Putamen (tissue), 1 donor: ENCODE results near the gene MIPOL1.
"Not testable (repeated sequence)": the region's sequence is repeated elsewhere in the genome, so short reads cannot be mapped to it uniquely, and the experiment has no call there.

Source experiments
- DNase-seq: peaks from one replicate; pipeline ENCODE4 v3.0.0-alpha.2; 2016; ENCODE audit warnings: low spot score

The MIPOL1 gene

DNA sequence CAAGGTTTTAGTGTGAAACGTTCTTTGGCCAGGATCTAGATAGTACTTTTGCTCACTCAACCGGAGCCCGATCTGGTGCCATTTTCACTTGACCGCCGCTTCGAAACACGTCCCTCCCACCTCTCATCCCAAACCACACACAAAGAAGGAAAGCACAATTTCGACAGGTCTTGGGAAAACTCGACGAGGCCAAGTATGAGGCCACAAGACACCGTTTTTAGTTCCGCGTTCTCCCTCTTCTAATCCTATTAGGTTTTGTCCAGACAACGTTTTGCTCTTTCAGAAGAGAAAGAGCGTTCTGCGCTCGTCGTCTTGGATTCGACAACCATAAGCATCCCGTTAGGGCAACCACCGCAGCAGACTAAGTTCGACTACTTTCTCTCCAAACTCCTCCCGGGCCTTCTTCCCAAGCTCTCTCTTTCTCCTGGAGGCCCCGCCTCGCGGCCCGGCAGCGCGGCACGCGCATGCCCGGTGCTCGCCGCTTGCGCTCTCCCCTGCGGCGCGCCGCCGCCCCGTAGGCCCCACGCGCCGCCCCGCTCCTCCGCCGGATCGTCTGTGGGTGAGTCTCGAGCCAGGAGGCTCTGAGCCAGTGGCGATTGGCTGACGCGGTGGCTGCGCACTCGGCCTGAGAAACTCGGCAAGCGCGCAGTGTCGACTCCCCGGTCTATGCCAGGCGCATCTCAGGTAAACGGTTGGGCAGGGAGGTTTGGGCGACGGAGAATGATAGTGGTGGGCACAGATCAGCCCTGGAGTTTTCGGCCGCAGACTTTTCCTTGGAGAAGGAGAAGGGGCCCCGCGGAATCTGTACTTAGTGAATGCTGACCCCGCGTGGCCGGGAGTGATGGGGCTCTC, at the start of gene MIPOL1:
MIPOL1 (plus strand) TSS at position 517 of the 852 bp plus-strand sequence. CDS start 49,952 bp downstream, outside the sequence.
- peak; percentile 87 for DNase-seq

DNA sequence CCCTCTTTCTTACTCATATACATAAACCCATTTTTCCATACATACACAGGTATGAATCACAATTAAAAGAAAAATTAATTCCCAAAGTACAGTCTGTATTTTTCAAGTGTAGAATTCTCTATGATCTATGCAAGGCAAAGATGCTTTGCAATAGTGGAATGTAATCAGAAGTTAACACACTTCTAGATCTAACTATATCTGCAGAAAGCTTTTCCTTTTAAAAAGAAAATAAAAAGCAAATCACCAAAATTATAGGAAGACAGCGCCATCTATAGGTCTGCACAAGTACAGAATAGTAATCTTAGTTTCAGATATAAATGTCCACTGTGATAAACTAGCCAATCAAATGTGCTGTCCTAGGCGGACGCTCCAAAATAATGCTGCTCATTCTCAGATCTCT, 47.3 kb upstream of the MIPOL1 start:
- DNase-seq: peak; percentile 9

DNA sequence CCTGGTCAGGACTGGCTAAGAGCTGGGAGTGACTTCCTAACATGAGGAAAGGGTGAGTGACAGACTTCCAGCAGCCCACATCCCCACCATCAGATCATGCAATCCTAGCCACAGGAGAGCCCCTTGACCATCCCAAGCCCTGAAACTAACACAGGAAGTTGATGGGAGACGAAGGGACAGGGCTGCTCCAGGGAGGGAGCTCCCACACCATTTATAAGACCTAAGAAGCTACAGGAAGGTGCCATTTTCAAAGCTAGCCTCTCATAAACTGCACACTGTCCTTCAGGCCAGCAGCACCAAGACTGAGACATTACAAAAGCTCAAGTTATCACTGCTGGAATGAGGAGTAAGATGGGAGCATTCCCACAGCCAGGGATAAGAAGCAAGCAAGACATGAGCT, 44.7 kb upstream of the MIPOL1 start:
- DNase-seq: no peak

GRCh38 chr14:37153483-37153882, 44.3 kb upstream of the MIPOL1 start:
- no peak for DNase-seq

GRCh38 chr14:37157987-37158386, 39.8 kb upstream of the MIPOL1 start:
- DNase-seq: no peak

DNA sequence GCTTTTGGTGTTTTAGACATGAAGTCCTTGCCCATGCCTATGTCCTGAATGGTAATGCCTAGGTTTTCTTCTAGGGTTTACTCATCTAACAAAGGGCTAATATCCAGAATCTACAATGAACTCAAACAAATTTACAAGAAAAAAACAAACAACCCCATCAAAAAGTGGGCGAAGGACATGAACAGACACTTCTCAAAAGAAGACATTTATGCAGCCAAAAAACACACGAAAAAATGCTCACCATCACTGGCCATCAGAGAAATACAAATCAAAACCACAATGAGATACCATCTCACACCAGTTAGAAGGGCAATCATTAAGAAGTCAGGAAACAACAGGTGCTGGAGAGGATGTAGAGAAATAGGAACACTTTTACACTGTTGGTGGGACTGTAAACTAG, 35.4 kb upstream of the MIPOL1 start:
- not testable (repeated sequence) for DNase-seq

- no peak for DNase-seq
Measured at GRCh38 chr14:37165794-37166193, 31.9 kb upstream of the MIPOL1 start.

- DNase-seq: no peak
Measured at GRCh38 chr14:37167151-37168047, 30.3 kb upstream of the MIPOL1 start.

DNA sequence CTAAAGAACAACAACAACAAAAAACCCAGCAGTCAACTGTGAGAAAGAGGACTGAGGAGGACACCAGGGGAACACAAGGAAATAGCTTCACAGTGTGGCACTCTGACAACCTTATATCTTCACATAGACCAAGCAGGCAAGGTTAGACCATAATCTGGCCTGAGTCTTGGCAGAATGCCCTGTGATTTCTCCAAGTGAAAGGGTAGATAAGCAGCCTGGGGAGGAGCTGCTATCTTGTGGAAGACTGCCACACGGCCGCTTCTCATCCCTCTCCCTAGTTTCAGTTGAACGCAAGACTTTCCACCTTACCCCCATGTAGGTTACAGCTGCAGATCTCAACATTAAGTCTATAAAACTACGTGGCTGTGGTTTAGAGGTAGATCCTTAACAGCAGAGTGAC, 29.0 kb upstream of the MIPOL1 start:
- no peak for DNase-seq

DNA sequence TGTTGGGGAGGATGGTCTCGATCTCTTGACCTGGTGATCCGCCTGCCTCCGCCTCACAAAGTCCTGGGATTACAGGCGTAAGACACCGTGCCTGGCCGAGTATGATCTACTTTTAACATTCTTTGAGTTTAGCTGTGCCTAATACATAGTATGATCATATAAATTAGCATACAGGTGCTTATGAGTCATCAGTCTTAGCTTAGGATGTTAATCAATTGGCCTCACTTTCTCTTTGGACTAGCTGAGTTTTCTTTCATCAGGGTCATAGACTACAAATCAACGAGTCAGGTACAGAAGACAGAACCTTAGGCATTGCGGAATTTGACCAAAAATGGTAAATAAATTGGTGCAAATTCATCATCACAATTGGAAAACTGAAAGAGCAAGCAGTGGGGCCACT, 27.5 kb upstream of the MIPOL1 start:
- DNase-seq: no peak

- no peak for DNase-seq
Measured at GRCh38 chr14:37170993-37171392, 26.7 kb upstream of the MIPOL1 start.

DNA sequence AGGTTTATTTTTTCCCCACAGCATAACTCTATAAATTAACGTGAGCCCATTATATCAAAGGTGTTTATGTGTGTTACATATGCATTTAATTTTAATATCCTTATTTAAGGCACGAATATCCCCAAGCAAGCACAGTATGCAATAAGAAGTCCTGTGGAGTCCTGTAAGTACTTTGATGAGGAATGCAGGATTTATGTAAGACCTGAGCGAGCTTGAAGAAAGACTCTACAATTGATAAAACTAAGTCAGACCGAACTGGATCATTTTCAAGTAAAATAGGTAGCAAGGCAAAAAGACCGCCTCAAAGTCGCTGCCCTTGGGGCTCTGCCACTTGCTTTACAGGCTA, 26.1 kb upstream of the MIPOL1 start:
- no peak for DNase-seq

DNA sequence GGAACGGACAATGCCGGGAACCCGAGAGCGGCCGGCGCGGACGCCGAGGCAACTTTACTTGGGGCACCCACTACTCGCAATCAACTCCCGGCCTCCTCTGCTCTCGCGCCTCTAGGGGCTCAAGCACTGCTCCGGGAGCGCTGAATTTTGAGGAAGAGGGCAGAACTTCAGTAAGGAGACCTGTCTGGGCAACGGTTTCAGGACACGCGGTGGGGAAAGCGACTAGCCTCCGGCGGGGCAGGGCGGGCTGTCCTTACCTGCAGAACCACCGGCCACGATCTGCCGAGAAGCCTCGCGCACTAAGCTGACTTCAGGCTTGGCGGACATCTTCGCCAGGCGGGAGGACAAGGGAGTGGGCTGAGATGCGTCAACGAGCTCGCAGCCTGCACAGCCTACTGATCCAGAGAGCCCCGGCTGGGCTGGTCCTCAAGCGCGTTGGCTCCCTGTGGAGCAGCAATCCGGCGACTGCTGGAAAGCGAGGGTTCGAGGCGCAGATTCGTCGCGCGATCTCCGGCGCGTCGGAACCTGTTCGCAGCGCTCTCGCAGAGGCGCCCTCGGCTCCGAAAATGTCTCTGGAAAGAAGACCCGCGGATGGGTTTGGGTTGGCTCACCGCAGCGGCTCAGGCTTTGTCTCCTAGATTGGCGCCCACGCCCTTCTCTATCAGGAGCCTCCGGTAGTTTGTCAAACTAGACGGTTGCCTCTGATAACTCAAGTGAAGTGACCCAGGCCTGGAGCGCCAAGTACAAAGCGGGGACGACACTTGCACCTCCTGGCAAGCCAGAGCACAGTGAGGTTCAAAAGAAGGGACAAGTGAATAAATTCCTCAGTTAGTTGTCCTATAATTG, 25.5 kb upstream of the MIPOL1 start, which contains the start of gene SLC25A21:
SLC25A21 (minus strand) TSS at position 583 of the 846 bp plus-strand sequence.
- DNase-seq: peak; percentile 56

DNA sequence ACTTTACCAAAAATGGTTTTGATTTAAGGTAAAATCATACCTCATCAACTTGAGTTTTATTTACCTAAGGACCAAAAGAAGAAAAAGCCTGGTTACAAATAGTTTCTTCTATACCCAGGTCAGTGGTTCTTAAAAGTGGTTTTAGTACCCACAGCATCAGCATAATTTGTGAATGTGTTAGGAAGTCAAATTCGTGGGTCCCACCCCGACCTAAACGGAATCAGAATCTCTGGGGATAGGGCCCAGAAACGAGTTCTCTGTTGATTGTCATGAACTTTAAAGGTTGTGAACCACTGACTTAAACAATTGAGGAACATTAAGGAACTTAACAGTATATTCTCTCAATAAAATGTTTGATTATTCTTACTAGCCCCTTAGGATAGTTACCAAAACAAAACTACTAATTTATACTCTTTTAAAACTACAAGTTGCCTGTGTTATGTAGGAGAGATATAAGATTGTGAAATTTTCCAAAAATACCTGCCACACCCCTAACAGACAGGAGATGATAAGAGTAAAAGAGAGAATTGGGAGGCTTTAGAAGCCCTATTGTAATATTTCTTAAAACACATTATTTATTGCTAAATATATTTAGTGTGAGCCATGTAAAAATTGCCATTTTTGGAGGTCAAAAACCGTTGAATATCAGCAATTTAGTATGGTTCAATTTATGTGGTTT, 24.7 kb upstream of the MIPOL1 start:
- no peak for DNase-seq

DNA sequence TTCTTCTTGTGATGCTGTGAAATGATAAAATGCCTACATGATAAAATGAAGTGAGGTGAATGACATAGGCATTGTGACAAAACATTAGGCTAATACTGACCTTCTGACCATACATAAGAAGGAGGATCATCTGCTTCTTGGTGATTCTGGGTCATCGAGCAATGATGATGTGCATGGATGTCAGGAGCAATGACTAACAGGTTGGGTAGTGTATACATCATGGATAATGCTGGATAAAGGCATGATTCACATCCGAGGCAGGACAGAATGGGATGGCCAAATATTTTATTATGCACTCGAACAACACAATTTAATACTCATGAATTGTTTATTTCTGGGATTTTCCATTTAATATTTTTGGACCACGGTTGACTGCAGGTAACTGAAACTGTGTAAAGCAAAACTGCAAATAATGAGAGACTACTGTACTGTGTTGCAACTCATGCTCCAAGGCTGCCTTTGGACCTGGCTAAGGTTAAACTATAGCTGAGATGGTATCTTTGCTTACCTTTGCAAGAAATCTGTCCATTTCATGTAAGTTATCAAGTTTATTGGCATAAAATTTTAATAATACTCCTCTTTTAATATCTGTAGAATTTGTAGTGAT, 17.7 kb upstream of the MIPOL1 start:
- no peak for DNase-seq

DNA sequence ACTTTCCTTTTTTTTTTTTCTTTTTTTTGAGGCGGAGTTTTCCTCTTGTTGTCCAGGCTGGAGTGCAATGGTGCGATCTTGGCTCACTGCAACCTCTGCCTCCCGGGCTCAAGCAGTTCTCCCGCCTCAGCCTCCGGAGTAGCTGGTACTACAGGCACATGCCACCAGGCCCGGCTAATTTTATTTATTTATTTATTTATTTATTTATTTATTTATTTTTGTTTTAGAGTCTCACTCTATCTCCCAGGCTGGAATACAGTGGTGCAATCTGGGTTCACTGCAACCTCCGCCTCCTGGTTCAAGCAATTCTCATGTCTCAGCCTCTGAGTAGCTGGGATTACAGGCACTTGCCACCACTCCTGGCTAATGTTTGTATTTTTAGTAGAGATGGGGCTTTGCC, 16.9 kb upstream of the MIPOL1 start:
- not testable (repeated sequence) for DNase-seq

- no peak for DNase-seq
Measured at GRCh38 chr14:37181441-37181840, 16.3 kb upstream of the MIPOL1 start.

GRCh38 chr14:37184520-37184919, 13.2 kb upstream of the MIPOL1 start:
- not testable (repeated sequence) for DNase-seq

DNA sequence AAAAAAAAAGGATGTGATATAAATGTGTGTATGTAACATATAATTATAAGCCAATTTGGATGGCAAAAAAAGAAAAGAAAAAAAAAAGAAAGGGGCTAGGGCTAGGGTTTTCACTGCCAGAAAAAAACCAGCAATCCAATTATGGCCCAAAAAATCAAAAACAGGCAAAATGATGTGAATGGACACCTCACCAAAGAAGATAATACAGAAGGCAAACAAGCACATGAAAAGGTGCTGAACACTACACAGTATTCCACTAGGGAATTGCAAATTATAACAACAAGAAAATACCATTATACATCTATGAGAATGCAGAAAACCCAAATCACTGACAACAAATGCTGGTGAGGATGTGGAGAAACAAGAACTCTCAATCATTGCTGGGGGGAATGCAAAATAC, 12.1 kb upstream of the MIPOL1 start:
- no peak for DNase-seq

GRCh38 chr14:37186865-37187264, 10.9 kb upstream of the MIPOL1 start:
- DNase-seq: no peak

DNA sequence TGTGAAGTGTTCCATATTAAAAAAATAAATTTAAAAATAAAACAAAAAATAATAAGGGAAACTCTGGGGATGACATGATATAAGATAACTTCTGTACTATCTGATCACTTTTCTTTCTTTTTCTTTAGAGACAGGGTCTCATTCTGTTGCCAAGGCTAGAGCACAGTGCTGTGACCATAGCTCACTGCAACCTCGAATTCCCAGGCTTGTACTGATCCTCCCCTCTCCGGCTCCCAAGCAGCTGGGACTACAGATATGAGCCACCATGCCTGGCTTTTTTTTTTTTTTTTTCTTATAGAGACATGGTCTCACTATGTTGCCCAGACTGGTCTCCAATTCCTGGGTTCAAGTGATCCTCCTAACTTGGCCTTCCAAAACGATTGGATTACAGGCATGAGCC, 10.4 kb upstream of the MIPOL1 start:
- no peak for DNase-seq
